Sigmoid colon (tissue), 3 donors: ENCODE results near the gene TCIRG1.

Source experiments
- POLR2A ChIP-seq, 2 donors: fragments of 450-650 bp; IDR thresholded peaks; one replicate each; pipeline ENCODE4 v1.6.1; 2016; ENCODE audit warnings: antibody characterized with exemption in 2 of 2, mild to moderate bottlenecking in 2 of 2, moderate library complexity in 2 of 2
- TF ChIP-seq, protein P1 (sequence below), 4 experiments: fragments of 450-650 bp in 3 of 4; fragments of 200-600 bp in 1 of 4; IDR thresholded peaks; one replicate each; pipeline ENCODE4 v1.5.1; 2016 to 2019; ENCODE audit warnings: antibody characterized with exemption in 4 of 4, mild to moderate bottlenecking in 3 of 4, moderate library complexity in 2 of 4

DNA sequence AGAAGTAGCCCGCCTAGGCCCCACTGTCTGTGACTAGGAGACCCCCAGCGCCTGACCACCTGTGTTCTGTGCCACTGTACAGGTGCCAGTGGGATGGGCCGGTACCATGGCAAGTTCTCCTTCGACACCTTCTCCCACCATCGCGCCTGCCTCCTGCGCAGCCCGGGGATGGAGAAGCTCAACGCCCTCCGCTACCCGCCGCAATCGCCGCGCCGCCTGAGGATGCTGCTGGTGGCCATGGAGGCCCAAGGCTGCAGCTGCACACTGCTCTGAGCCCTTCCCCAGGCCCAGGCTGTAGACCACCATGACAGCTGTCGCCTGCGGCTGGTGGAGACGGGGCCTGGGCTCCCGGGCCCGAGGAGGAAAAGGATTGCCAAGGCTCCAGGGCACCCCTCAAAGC is 11.2 kb upstream of the TCIRG1 start:
- TF ChIP-seq, protein P1, sequence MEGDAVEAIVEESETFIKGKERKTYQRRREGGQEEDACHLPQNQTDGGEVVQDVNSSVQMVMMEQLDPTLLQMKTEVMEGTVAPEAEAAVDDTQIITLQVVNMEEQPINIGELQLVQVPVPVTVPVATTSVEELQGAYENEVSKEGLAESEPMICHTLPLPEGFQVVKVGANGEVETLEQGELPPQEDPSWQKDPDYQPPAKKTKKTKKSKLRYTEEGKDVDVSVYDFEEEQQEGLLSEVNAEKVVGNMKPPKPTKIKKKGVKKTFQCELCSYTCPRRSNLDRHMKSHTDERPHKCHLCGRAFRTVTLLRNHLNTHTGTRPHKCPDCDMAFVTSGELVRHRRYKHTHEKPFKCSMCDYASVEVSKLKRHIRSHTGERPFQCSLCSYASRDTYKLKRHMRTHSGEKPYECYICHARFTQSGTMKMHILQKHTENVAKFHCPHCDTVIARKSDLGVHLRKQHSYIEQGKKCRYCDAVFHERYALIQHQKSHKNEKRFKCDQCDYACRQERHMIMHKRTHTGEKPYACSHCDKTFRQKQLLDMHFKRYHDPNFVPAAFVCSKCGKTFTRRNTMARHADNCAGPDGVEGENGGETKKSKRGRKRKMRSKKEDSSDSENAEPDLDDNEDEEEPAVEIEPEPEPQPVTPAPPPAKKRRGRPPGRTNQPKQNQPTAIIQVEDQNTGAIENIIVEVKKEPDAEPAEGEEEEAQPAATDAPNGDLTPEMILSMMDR (IDR thresholded peaks at IDR 0.05), result no peak
- TF ChIP-seq POLR2A (IDR thresholded peaks at IDR 0.05), result no peak
